ENCODE measurements around the gene ADA.
"Not testable (repeated sequence)": the region's sequence is repeated elsewhere in the genome, so short reads cannot be mapped to it uniquely, and the experiment has no call there.

Gene ADA

GRCh38 chr20:44589537-44589936, 62.0 kb downstream of the ADA start:
- no peak for TF ChIP-seq CTCF (IDR thresholded peaks at IDR 0.05; ENCODE audit: control insufficient read depth, insufficient read depth, low read depth, low read length, missing control alignments)
- no peak overlapping the region for H3K4me3 ChIP-seq (ENCODE audit: control insufficient read depth, low read depth, low read length)
- DNase-seq (ENCODE audit: low read depth) = no peak

DNA sequence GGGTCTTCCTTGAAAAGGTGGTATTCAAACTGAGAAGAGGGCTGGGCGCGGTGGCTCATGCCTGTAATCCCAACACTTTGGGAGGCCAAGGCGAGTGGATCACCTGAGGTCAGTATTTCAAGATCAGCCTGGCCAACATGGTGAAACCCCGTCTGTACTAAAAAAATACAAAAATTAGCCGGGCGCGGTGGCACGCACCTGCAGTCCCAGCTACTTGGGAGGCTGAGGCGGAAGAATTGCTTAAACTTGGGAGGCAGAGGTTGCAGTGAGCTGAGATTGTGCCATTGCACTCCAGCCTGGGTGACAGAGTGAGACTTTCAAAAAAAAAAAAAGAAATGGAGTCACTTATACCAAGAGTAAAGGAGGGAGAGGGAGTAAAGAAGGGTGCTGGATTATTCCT, 63.2 kb downstream of the ADA start:
- not testable (repeated sequence) for H3K4me3 ChIP-seq (ENCODE audit: control insufficient read depth, low read depth, low read length); DNase-seq (ENCODE audit: low read depth)

GRCh38 chr20:44587035-44587980, 64.2 kb downstream of the ADA start:
- DNase-seq (ENCODE audit: low read depth) = no peak
- H3K4me3 ChIP-seq (ENCODE audit: control insufficient read depth, low read depth, low read length) = no peak overlapping the region
- TF ChIP-seq CTCF (IDR thresholded peaks at IDR 0.05; ENCODE audit: control insufficient read depth, insufficient read depth, low read depth, low read length, missing control alignments) = no peak

DNA sequence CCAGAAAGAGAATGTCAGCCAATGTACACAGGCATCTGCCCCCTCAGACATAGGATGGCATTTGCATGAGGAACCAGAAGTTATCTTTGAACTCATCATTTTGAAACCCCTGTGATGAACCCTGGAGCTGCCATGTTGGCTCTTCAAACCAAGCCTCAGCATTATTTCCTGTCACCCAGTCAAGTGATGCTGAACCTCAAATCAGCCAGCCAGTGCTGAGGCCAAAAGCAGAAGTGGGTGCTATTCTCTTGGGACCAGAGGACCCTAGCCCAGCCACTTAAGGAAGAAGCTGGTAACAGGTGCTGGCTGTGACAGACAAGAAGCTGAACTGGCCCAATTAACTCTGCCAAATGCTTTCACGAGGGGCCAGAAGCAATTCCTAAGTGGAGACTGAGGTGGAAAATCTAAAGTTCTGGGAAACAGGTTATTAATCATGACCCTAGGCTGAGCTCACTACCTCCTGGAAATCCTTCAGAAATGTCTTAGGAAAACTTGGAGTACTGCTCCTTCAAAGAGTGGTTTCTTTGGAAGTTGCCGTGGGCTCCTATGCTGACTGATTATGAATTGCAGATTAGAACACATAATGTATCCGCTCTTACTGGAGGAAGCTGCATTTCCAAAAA, 65.1 kb downstream of the ADA start:
- TF ChIP-seq CTCF (IDR thresholded peaks at IDR 0.05; ENCODE audit: control insufficient read depth, insufficient read depth, low read depth, low read length, missing control alignments) = no peak
- no peak for DNase-seq (ENCODE audit: low read depth)
- H3K4me3 ChIP-seq (ENCODE audit: control insufficient read depth, low read depth, low read length) = no peak overlapping the region

DNA sequence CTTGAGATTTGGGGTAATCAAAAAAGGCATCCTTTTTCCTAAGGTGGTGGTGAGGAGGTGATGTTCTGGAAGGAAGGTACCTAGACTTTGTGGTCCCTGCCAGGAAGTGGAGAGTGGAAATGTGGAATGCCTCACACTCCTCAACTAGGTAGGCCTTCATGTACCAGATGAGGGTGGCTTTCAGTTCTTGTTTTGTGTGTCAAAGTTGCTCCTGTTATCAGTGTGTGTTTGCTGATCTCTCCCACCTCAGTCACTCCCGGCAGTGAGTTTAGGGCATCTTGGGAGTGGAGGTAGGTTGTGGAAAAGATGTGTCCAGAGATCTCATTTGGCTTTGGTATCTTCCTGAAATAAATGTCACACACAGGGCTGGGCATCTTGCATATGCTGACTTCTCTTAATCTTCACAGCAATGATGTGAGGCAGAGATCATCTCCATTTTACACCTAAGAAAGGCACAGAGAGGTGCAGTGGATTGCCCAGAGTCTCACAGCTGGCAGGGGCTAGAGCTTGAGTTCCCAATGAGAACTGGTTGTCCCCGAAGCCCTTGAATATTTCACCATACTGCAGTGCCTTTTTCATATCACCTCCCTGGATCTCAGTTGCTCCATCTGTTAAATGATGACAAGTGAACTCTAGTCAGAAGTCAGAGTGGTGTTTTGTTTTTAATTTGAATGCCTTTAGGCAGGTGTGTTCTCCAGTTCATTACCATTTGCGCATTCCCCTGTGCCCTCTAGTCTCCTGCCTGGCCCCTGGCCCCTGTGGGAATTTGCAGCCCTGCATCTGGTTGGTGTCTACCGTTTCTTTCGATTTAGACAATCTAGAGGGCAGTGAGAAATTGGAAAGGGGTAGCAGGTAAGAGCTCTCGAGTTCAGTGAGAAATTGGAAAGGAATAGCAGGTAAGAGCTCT, 66.2 kb downstream of the ADA start:
- no peak for DNase-seq (ENCODE audit: low read depth)
- no peak for TF ChIP-seq CTCF (IDR thresholded peaks at IDR 0.05; ENCODE audit: control insufficient read depth, insufficient read depth, low read depth, low read length, missing control alignments)
- H3K4me3 ChIP-seq (ENCODE audit: control insufficient read depth, low read depth, low read length) = no peak overlapping the region

GRCh38 chr20:44584162-44584561, 67.3 kb downstream of the ADA start:
- no peak for DNase-seq (ENCODE audit: low read depth)
- no peak overlapping the region for H3K4me3 ChIP-seq (ENCODE audit: control insufficient read depth, low read depth, low read length)
- TF ChIP-seq CTCF (IDR thresholded peaks at IDR 0.05; ENCODE audit: control insufficient read depth, insufficient read depth, low read depth, low read length, missing control alignments) = no peak

Measured in AG09309 (cell line).